Vagina (tissue), 2 donors: Measurements from ENCODE around the gene LYRM1.

Experiments
- CTCF ChIP-seq, 3 experiments: fragments of 450-650 bp in 2 of 3; fragments of 200-600 bp in 1 of 3; sonication (generic) in 1 of 3; IDR thresholded peaks; one replicate each; pipeline ENCODE4 v1.5.1; 2017 to 2019; ENCODE audit warnings: antibody characterized with exemption in 3 of 3, mild to moderate bottlenecking in 2 of 3, moderate library complexity in 2 of 3
- POLR2AphosphoS5 ChIP-seq, 2 donors: sonication (generic); formaldehyde crosslinking; IDR thresholded peaks; one replicate each; pipeline ENCODE4 v1.9.0; 2017; ENCODE audit warnings: antibody characterized with exemption in 2 of 2, mild to moderate bottlenecking in 2 of 2, low read depth in 1 of 2; ENCODE audit not compliant: insufficient read depth in 1 of 2

DNA sequence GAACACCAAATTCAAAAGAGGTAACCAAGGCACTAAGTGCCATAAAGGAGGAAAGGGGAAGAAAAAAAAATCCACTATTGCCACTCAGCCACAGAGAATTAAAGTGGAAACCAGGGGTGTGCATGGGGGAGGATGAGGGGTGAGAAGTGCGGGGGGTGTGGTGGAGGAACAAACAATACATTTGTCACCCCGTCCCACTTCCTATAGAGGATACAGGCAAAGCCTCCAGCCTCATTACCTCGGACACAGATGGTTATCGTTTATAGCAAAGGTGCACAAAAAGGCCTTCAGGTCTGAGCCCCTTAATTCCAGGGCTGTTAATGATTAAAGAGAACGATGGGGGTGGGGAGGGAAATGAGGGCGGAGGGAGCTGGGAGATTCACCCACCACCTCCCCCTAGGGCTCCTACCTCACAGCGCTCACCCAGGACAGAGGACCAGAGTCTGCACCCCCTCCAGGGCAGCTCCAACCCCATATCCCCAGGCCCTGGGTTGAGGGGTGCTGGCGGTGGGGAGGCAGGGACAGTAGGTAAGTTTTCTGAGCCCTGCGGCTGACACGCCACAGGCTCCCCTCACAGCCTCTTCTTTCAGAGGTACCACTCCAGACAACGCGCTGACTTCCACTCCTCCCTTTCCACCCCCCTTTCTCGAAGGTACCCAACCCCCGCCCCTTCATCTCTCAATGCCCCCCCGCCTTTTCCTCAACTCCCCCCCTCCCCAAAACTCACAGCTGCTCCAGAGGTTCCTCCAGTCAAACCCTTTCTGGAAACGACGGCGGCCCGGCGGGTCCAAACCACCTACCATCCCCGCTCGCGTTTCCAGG is 883 bp upstream of the LYRM1 start:
- TF ChIP-seq CTCF (IDR thresholded peaks at IDR 0.05), result no peak
- no peak for TF ChIP-seq POLR2AphosphoS5 (IDR thresholded peaks at IDR 0.05; ENCODE audit: insufficient read depth in 1 of 2, low read depth in 1 of 2)
